Aorta (tissue), 5 donors: Measurements from ENCODE around the gene LRP11. TPM values are rescaled to one million over a fixed set of nuclear protein-coding genes. Genes with fewer than 3 reads are reported as not detected.

Experiments used
- ATAC-seq: fragments of 200-7000 bp; cut with Tn5 transposase; one replicate; pipeline ENCODE4 v1.9.1; 2022; ENCODE audit warnings: moderate library complexity; ENCODE audit not compliant: low FRiP score
- DNase-seq, 2 donors: peaks; one replicate each; pipeline ENCODE4 v3.0.0-alpha.2; 2020
- H3K27ac ChIP-seq, 2 donors: one replicate each; pipeline ENCODE4 v1.5.1; 2013; ENCODE audit warnings: low read length in 2 of 2, mild to moderate bottlenecking in 2 of 2, moderate library complexity in 2 of 2, control low read depth in 1 of 2, inconsistent platforms in 1 of 2, low read depth in 1 of 2
- H3K27me3 ChIP-seq, 2 donors: one replicate each; pipeline ENCODE4 v1.6.1; 2013; ENCODE audit warnings: control low read depth in 1 of 2, low read length in 1 of 2, mild to moderate bottlenecking in 1 of 2, moderate library complexity in 1 of 2; ENCODE audit not compliant: insufficient read depth in 2 of 2, control insufficient read depth in 1 of 2
- H3K36me3 ChIP-seq, 2 donors: one replicate each; pipeline ENCODE4 v1.6.1; 2013; ENCODE audit warnings: control low read depth in 1 of 2, low read length in 1 of 2, mild to moderate bottlenecking in 1 of 2; ENCODE audit not compliant: insufficient read depth in 2 of 2, control insufficient read depth in 1 of 2
- H3K4me1 ChIP-seq, 2 donors: one replicate each; pipeline ENCODE4 v1.6.1; 2013; ENCODE audit warnings: low read length in 2 of 2, control low read depth in 1 of 2, mild to moderate bottlenecking in 1 of 2, moderate library complexity in 1 of 2; ENCODE audit not compliant: insufficient read depth in 2 of 2, control insufficient read depth in 1 of 2
- H3K4me3 ChIP-seq, 2 donors: one replicate each; pipeline ENCODE4 v1.5.1; 2013; ENCODE audit warnings: low read length in 2 of 2, control low read depth in 1 of 2, mild to moderate bottlenecking in 1 of 2
- H3K9me3 ChIP-seq: one replicate; pipeline ENCODE4 v1.6.1; 2013; ENCODE audit warnings: mild to moderate bottlenecking, low read length; ENCODE audit not compliant: control insufficient read depth
- WGBS, 2 donors: extraction: QIAGEN DNeasy Blood & Tissue Kit; methylation state at CpG; one replicate each; pipeline ENCODE4 v1.1.7; 2013; 5-methylcytosine and 5-hydroxymethylcytosine counted together
- intact Hi-C, 2 donors: fragments of 100-400 bp; cut with DNase I; formaldehyde crosslinking; loops; one replicate each; pipeline versions ENCODE4 v1.14.2 to v1.15.0; 2022
- polyA plus RNA-seq, 2 donors: library from polyadenylated mRNA; stranded (reverse); fragments of 200-250 nt; gene quantifications; one replicate each; pipeline ENCODE4 v1.2.3, GENCODE V29; 2013
- total RNA-seq, 2 donors: library from RNA; stranded (reverse); fragmentation: NEBNext Ultra II Directional; extraction: Animal tissue kit (Norgen Biotek cat#: 25700); gene quantifications; one replicate each; pipeline ENCODE4 v1.2.1, GENCODE V29; 2021
- donor health status: healthy with polysubstance abuse.
- donor health status: Bipolar disorder and iron deficiency.
- donor health status: DM: no; HTN: no; CAD: no.
- donor health status: DM: no; HTN: no; CAD: no.
- donor health status: DM: yes; HTN: yes; CAD: no.

The LRP11 gene
- total and polyA plus RNA-seq, 4 donors: 0.63 to 35.3 (median 18.8) TPM

DNA sequence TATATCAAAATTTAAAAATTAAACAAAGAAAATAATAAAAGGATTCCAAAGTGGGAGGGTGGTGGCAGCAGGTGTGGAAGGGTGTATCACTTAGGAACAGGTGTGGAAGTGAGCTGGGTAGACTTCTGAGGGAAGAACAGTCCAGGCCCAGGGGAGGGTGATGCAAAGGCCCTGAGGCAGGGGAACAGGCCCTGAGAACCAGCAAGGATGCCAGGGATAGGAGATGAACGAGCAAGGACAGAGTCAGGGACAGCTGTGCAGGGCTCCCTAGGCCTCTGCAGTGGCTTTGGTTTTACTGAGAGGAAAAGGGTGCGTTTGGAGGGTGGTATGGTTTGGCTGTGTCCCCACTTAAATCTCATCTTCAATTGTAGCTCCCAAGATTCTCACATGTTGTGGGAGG is 43.2 kb upstream of the LRP11 start:
- H3K4me1 ChIP-seq: no peaks in the 10 kb centered on the region
- ATAC-seq: no peak
- H3K9me3 ChIP-seq: peaks cover 1% of the 10 kb centered on the region
- no peaks in the 10 kb centered on the region for H3K27me3 ChIP-seq
- peak in 1 of 2 donors; percentile 19 for DNase-seq
- intact Hi-C loops: no loop called here
- WGBS, 2 donors: 98 to 100% methylated on average over 2 of the region's 2 CpGs
- no peak overlapping the region for H3K27ac ChIP-seq
- no peak overlapping the region for H3K4me3 ChIP-seq
- no peaks in the 10 kb centered on the region for H3K36me3 ChIP-seq

DNA sequence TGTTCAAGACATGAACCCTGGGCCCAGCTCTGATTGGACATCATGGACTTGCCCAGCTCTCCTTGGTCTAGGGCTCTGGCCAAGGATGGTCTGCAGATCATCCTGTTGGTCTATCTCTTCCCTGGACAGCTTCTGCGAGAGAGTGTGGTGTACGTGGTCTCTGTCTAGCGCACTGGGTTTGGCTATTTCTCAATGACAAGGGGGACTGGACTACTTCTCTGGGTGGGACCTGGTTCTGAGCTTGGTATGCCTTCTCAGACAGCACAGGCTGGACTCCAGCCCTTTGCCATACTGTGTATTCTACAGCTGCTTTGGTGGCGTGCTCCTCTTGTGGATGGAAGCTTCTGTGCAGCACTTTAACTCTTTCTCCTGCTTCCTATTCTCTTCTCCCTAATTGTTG is 42.2 kb upstream of the LRP11 start:
- peaks cover 1% of the 10 kb centered on the region for H3K9me3 ChIP-seq
- no peaks in the 10 kb centered on the region for H3K4me1 ChIP-seq
- no peak overlapping the region for H3K27ac ChIP-seq
- 93 to 99% methylated on average over 4 of the region's 4 CpGs for WGBS, 2 donors
- H3K27me3 ChIP-seq: no peaks in the 10 kb centered on the region
- H3K4me3 ChIP-seq: no peak overlapping the region
- no peak for DNase-seq
- no peaks in the 10 kb centered on the region for H3K36me3 ChIP-seq
- intact Hi-C loops: no loop called here
- ATAC-seq: no peak

DNA sequence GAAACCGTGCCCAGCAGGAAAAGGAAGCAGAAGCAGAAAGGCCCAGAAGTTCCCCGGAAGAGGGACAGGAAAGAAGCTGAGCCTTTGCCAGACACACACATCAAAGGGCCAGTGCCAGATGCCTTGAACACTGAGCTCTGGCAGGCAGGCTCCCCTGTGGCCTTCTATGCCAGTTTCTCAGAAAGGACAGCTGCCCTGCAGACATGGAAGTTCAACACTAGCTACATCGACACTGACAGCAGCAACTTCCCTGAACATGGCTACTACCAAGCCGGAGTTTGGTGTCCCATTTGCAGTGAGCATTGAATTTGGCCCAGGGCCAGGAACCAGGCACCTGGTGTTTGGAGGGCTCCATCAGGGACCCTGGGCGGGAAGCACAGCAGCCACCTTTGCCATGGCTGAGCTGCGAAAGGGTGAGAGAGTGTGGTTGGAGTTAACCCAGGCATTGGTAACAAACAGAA is 41.8 kb upstream of the LRP11 start:
- DNase-seq (peak; percentile 38 to 61), ATAC-seq (no peak)
- Histone ChIP-seq H3K4me3 (no peak overlapping the region), H3K27me3 (no peaks in the 10 kb centered on the region), H3K9me3 (peaks cover 1% of the 10 kb centered on the region), H3K27ac (no peak overlapping the region), H3K36me3 (no peaks in the 10 kb centered on the region), H3K4me1 (no peaks in the 10 kb centered on the region)
- whole genome bisulfite sequencing, 2 donors: 88% methylated on average over 6 of the region's 6 CpGs
- intact Hi-C loops: no loop called here

DNA sequence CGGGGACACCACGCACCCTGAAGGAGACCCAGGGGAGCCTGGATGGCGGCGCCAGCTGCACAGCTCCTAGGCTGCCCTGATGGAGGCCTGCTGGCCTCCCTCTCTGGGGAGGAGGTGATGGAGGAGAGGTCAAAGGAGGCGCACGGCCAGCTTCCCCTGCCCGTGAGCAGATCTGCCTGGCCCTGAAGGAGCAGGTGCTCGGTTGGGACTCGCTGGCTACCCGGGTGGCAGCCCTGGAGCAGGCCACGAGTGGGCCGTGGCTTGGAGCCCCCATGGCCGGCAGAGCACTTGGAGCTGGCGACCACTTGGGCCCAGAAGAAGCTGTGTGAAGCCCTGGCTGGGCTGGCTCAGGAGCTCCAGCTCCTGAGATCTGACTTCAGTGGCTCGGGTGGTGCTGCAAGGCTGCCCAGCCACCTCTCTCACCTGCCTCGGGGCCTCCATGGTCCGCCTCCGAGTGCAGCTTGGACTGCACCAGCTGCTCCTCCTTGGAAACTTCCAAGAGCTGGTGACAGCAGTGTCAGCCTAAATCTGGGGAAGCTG is 41.3 kb upstream of the LRP11 start:
- no peaks in the 10 kb centered on the region for H3K27me3 ChIP-seq
- no peaks in the 10 kb centered on the region for H3K4me1 ChIP-seq
- peaks cover 1% of the 10 kb centered on the region for H3K9me3 ChIP-seq
- 97 to 98% methylated on average over 16 to 18 of the region's 18 CpGs for WGBS, 2 donors
- peak; percentile 19 for ATAC-seq
- peak; percentile 42 to 44 for DNase-seq
- intact Hi-C loops: no loop called here
- H3K27ac ChIP-seq: no peak overlapping the region
- no peaks in the 10 kb centered on the region for H3K36me3 ChIP-seq
- H3K4me3 ChIP-seq: no peak overlapping the region

DNA sequence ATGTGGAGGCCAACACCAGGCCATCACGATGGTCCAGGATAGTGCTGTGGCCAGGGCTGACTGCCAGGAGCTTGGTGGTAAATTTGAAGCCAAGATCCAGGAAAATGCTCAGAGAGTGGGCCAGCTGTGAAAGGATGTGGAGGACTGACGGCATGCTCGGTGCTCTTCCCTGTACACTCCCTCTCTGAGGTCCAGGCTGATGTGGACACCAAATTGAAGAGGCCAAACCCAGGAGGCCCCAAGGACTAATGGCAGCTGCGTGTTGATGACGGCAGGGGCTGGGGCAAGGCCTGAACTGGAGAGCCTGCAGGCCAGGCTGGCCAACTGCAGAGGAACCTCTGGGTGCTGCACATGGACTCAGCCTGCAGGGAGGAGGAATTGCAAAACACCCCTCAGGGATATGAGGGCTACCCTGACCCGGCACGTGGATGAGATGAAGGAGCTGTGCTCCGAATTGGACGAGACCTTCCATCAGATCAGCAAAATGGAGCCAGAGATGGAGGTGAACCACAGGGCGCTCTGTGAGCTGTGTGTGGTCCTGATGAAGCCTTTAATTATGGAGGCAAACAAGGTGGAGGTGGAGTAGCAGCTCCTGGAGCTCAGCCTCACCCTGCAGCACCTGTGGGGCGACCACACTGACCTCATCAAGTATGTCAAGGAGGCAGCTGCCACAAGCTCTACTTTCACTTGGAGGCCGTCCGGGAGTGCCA is 40.7 kb upstream of the LRP11 start:
- peak; percentile 45 to 55 for DNase-seq
- H3K9me3 ChIP-seq: peaks cover 1% of the 10 kb centered on the region
- intact Hi-C loops: no loop called here
- H3K4me3 ChIP-seq: no peak overlapping the region
- no peaks in the 10 kb centered on the region for H3K27me3 ChIP-seq
- 89 to 90% methylated on average over 13 of the region's 13 CpGs for WGBS, 2 donors
- no peaks in the 10 kb centered on the region for H3K4me1 ChIP-seq
- H3K36me3 ChIP-seq: no peaks in the 10 kb centered on the region
- no peak overlapping the region for H3K27ac ChIP-seq
- ATAC-seq: peak; percentile 11

DNA sequence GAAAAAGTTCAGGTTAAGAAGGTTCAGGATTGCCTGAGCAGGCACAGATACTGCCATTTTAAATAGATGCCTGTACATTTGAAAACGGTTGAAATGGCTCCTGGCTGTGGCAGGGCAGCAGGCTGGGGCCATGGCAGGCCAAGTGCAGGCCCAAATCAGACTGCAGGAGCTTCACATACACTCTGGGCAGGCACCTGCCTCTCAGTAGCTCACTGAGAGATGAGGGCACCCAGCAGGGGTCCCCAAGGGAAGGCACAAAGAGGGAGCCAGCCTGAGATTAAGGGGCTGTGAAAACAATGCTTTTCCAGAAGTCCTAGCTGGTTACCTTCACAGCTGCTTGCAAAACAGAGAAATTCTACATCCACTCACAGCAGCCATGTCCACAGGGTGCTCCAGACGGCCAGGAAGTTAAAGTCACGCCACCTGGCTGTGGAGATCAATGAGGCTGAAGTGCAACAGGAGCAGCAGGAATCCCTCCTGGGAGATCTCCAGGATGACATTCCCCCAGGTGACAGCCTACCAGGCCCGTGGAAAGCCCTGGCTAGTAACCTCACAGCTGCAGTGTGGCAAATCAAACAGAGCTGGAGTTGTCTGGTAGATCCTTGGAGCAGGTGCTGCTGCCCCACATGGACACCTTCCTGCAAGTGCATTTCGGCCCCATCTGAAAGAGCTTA is 39.9 kb upstream of the LRP11 start:
- H3K4me1 ChIP-seq: no peaks in the 10 kb centered on the region
- DNase-seq (peak in 1 of 2 donors; percentile 39), ATAC-seq (no peak)
- H3K27me3 ChIP-seq: no peaks in the 10 kb centered on the region
- no peak overlapping the region for H3K4me3 ChIP-seq
- WGBS, 2 donors: 82 to 85% methylated on average over 5 of the region's 5 CpGs
- intact Hi-C loops: no loop called here
- no peak overlapping the region for H3K27ac ChIP-seq
- peaks cover 1% of the 10 kb centered on the region for H3K9me3 ChIP-seq
- H3K36me3 ChIP-seq: no peaks in the 10 kb centered on the region

DNA sequence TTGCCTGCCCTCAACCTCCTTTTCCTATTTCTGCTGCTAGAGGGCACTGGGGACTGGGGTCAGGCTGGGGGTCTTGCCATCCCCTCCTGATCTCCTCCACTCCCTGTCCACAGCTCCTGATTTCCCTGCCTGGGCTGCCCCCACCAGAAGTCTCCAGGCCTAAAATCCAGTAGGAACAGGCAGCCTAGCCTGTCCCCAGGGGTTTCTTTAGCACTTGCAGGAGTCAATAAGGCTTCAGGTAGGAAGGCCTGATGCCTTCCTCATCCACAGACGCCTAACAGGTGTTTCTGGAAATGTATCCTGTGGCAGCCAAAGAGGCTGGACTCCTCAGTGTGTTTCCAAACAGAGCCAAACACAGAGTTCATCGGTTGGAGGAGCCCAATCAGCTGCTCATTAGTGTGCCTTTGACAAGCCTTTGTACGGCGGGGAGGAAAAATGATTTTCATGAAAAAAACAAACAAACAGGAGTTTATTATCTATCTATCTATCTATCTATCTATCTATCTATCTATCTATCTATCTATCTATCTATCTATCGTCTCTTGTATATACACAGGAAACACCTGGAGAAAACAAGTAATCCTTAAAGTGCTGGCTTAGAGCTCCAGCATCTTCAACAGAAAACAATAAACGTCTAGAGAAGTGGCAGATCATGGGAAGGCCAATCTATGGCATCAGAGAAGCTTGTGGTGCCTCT is 37.4 kb upstream of the LRP11 start:
- Histone ChIP-seq H3K4me3 (no peak overlapping the region), H3K4me1 (peaks cover 0 to 3% of the 10 kb centered on the region in 2 donors), H3K36me3 (no peaks in the 10 kb centered on the region), H3K27me3 (no peaks in the 10 kb centered on the region), H3K9me3 (no peaks in the 10 kb centered on the region), H3K27ac (no peak overlapping the region)
- ATAC-seq (no peak), DNase-seq (peak in 1 of 2 donors; percentile 36)
- 91 to 96% methylated on average over 6 of the region's 6 CpGs for WGBS, 2 donors
- intact Hi-C loops: no loop called here

DNA sequence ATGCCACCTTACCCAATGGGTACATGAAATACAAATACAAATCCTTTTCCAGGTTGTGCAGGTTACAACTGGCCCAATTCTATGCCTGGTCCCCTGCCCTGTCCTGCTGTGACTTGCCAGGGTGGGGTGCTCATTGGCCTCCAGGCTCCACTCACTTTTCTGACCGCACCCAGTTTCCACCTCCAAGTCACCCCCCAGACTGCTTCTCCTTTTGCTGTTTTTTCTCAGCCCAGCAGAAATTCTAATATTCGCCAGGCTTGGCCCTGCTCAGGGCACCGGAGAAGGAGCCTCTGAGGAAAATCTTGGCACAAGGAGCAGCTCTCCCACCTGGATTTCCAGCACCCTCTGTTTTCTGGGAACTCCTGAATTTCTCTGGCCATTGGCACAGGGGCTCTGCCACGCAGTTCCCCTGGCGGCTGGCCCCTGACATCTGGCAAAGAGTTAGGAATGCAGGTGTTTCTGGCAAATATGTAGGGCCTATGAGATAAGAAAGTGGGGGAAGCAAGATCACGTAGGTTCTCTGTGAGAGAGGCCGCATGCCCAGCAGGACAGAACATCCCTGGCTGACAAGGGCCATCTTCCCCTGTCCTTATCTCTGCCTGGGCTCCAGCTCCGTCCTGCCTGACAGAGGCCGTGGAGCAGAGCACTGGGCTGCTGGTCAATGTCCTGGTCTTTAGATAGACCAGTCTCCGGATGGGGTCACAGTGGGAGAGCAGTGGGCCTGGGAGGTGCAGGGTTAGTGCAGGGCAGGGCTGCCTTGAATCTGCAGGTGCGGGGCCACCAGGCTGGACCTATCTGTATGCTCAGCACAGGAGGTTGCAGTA is 36.7 kb upstream of the LRP11 start:
- Histone ChIP-seq H3K4me3 (no peak overlapping the region), H3K4me1 (peaks cover 0 to 3% of the 10 kb centered on the region in 2 donors), H3K27ac (no peak overlapping the region), H3K36me3 (no peaks in the 10 kb centered on the region), H3K9me3 (no peaks in the 10 kb centered on the region), H3K27me3 (no peaks in the 10 kb centered on the region)
- WGBS, 2 donors: 94% methylated on average over 11 of the region's 11 CpGs
- ATAC-seq (no peak), DNase-seq (peak; percentile 23 to 53)
- intact Hi-C loops: no loop called here
